ENCODE measurements around the gene TRAPPC6A. TPM values are rescaled to one million over a fixed set of nuclear protein-coding genes. Genes with fewer than 3 reads are reported as not detected.

Gene TRAPPC6A
- total and polyA plus RNA-seq, 2 of the 13 experiments (the other 11 are each of a cell fraction or from before 2014, with no cell fraction given): 6.5 to 21.0 TPM

DNA sequence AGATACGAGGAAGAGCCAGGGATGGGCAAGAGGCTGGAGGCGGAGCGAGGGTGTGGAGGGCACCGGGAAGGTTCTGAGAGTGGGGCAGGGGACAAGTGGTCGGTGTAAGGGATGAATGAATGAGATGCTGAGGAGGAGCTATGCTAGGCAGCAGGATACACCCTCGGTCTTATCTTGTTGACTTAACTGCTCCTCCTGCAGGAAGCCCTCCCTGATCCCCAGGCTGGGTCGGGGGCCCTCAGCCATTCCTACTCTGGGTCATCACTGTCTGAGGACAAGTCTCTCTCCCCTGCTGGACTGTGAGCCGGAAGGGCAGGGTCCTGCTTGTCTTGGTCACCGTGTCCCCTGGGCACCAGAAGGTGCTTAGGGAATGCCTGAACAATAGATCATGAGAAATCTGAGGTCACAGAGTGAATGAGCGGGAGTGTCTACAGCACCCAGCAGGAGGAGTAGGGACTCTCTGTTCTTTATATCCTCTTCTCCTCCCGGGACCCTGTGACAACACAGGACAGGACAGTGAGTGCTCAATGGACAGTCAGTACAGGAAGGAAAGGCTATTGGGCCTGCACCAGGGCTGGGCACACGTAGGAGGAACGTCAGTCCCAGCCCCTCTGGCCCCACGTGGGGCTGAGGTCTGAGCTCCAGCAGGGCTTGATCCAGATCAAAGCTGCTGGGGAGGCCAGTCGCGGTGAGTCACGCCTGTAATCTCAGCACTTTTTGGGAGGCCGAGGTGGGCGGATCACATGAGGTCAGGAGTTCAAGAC lies 23.8 kb downstream of the TRAPPC6A start (continued):
- TF ChIP-seq YEATS4 (CRISPR knock-in tag; IDR thresholded peaks at IDR 0.05; ENCODE audit: borderline replicate concordance) (no peak; the same call in 1 of the 2 replicates), ZNF644 (CRISPR knock-in tag; IDR thresholded peaks at IDR 0.05; ENCODE audit: low read depth) (0 out of 2 replicates have a peak, but pooled peaks have one; percentile 38), PBX2 (CRISPR knock-in tag; IDR thresholded peaks at IDR 0.05) (no peak), GTF2F1 (IDR thresholded peaks at IDR 0.05; ENCODE audit: low read length) (no peak), ZNF563 (CRISPR knock-in tag; IDR thresholded peaks at IDR 0.05) (peak; percentile 14; the same call in 1 of the 2 replicates), MEIS1 (CRISPR knock-in tag; IDR thresholded peaks at IDR 0.05; ENCODE audit: borderline replicate concordance) (peak; percentile 58; the same call in 1 of the 2 replicates), ZNF276 (CRISPR knock-in tag; IDR thresholded peaks at IDR 0.05; ENCODE audit: low read depth) (0 out of 2 replicates have a peak, but pooled peaks have one; percentile 58), ZMYM3 (CRISPR knock-in tag; IDR thresholded peaks at IDR 0.05) (peak; percentile 44), ZBTB43 (CRISPR knock-in tag; conservative IDR thresholded peaks at IDR 0.05) (no peak), PRDM15 (CRISPR knock-in tag; IDR thresholded peaks at IDR 0.05) (no peak), RAD51 (IDR thresholded peaks at IDR 0.05; ENCODE audit: borderline replicate concordance) (no peak), THRA (CRISPR knock-in tag; IDR thresholded peaks at IDR 0.05; ENCODE audit: borderline replicate concordance) (peak; percentile 46; the same call in 1 of the 2 replicates), SP5 (CRISPR knock-in tag; IDR thresholded peaks at IDR 0.05; ENCODE audit: borderline replicate concordance, low read depth) (peak; percentile 86), ZNF781 (CRISPR knock-in tag; IDR thresholded peaks at IDR 0.05; ENCODE audit: borderline replicate concordance, not compliant biosample characterization) (no peak)
- TF ChIP-seq, protein P1, sequence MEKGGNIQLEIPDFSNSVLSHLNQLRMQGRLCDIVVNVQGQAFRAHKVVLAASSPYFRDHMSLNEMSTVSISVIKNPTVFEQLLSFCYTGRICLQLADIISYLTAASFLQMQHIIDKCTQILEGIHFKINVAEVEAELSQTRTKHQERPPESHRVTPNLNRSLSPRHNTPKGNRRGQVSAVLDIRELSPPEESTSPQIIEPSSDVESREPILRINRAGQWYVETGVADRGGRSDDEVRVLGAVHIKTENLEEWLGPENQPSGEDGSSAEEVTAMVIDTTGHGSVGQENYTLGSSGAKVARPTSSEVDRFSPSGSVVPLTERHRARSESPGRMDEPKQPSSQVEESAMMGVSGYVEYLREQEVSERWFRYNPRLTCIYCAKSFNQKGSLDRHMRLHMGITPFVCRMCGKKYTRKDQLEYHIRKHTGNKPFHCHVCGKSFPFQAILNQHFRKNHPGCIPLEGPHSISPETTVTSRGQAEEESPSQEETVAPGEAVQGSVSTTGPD (CRISPR knock-in tag; IDR thresholded peaks at IDR 0.05): no peak

Data from HepG2 (cell line).